H9 (cell line): ENCODE results near the gene ZKSCAN5. TPM values are rescaled to one million over a fixed set of nuclear protein-coding genes. Genes with fewer than 3 reads are reported as not detected.

ENCODE experiments used
- DNase-seq: peaks from one replicate; pipeline ENCODE4 v3.0.0-alpha.2; 2017
- H2AFZ ChIP-seq: one replicate; pipeline ENCODE4 v1.6.1; 2013; ENCODE audit warnings: mild to moderate bottlenecking, low read length, control low read depth, moderate library complexity
- H2AK5ac ChIP-seq: 2 replicates; pipeline ENCODE4 v1.6.1; 2013; ENCODE audit warnings: low read length, control low read depth, mixed read lengths; ENCODE audit not compliant: insufficient read length
- H2BK120ac ChIP-seq: one replicate; pipeline ENCODE4 v1.6.1; 2013; ENCODE audit warnings: low read depth, mild to moderate bottlenecking, low read length, control low read depth, inconsistent platforms; ENCODE audit not compliant: poor library complexity, severe bottlenecking
- H2BK12ac ChIP-seq: 2 replicates; pipeline ENCODE4 v1.6.1; 2013; ENCODE audit warnings: low read length, control low read depth, mixed read lengths, low read depth; ENCODE audit not compliant: insufficient read length
- H2BK15ac ChIP-seq: 2 replicates; pipeline ENCODE4 v1.6.1; 2013; ENCODE audit warnings: low read depth, low read length, control low read depth
- H2BK20ac ChIP-seq: one replicate; pipeline ENCODE4 v1.6.1; 2013; ENCODE audit warnings: low read depth, mild to moderate bottlenecking, low read length, control low read depth, inconsistent platforms; ENCODE audit not compliant: poor library complexity, severe bottlenecking
- H2BK5ac ChIP-seq: 2 replicates; pipeline ENCODE4 v1.6.1; 2013; ENCODE audit warnings: low read length, control low read depth, mixed read lengths; ENCODE audit not compliant: insufficient read length
- H3K14ac ChIP-seq: 2 replicates; pipeline ENCODE4 v1.6.1; 2013; ENCODE audit warnings: low read length, control low read depth; ENCODE audit not compliant: insufficient read depth
- H3K18ac ChIP-seq: 2 replicates; pipeline ENCODE4 v1.6.1; 2013; ENCODE audit warnings: low read depth, mild to moderate bottlenecking, mixed read lengths, low read length, control low read depth; ENCODE audit not compliant: insufficient read length
- H3K23ac ChIP-seq: 2 replicates; pipeline ENCODE4 v1.6.1; 2013; ENCODE audit warnings: low read length, control low read depth, mixed read lengths, low read depth; ENCODE audit not compliant: insufficient read length
- H3K23me2 ChIP-seq: 2 replicates; pipeline ENCODE4 v1.6.1; 2013; ENCODE audit warnings: low read depth, mild to moderate bottlenecking, mixed read lengths, low read length, control low read depth; ENCODE audit not compliant: insufficient read length, poor library complexity, severe bottlenecking
- H3K27ac ChIP-seq: 2 replicates; pipeline ENCODE4 v1.5.1; 2013; ENCODE audit warnings: low read length, control low read depth, mixed read lengths, low read depth; ENCODE audit not compliant: insufficient read length
- H3K27me3 ChIP-seq: 2 replicates; pipeline ENCODE4 v1.6.1; 2013; ENCODE audit warnings: low read length, control low read depth, inconsistent platforms; ENCODE audit not compliant: insufficient read depth
- H3K4ac ChIP-seq: 2 replicates; pipeline ENCODE4 v1.6.1; 2013; ENCODE audit warnings: low read depth, mild to moderate bottlenecking, control low read depth, inconsistent platforms, low read length, moderate library complexity
- H3K4me1 ChIP-seq: 2 replicates; pipeline ENCODE4 v1.6.1; 2013; ENCODE audit warnings: low read length, control low read depth, inconsistent platforms; ENCODE audit not compliant: insufficient read depth
- H3K4me2 ChIP-seq: 2 replicates; pipeline ENCODE4 v1.6.1; 2013; ENCODE audit warnings: low read length, control low read depth, mixed read lengths; ENCODE audit not compliant: insufficient read length, insufficient read depth
- H3K56ac ChIP-seq: 2 replicates; pipeline ENCODE4 v1.6.1; 2013; ENCODE audit warnings: low read depth, mild to moderate bottlenecking, mixed read lengths, low read length, control low read depth; ENCODE audit not compliant: insufficient read length
- H3K79me1 ChIP-seq: 2 replicates; pipeline ENCODE4 v1.6.1; 2013; ENCODE audit warnings: low read depth, mild to moderate bottlenecking, moderate library complexity, low read length, control low read depth, inconsistent platforms; ENCODE audit not compliant: insufficient read depth, poor library complexity, severe bottlenecking
- H3K79me2 ChIP-seq: 2 replicates; pipeline ENCODE4 v1.6.1; 2013; ENCODE audit warnings: low read length, control low read depth, inconsistent platforms; ENCODE audit not compliant: insufficient read depth
- H3K9ac ChIP-seq: 2 replicates; pipeline ENCODE4 v1.6.1; 2013; ENCODE audit warnings: low read length, control low read depth, mixed read lengths; ENCODE audit not compliant: insufficient read length; ENCODE audit errors: extremely low read depth
- H3K9me3 ChIP-seq: one replicate; pipeline ENCODE4 v1.6.1; 2013; ENCODE audit warnings: low read depth, low read length, inconsistent platforms; ENCODE audit not compliant: control insufficient read depth
- H3T11ph ChIP-seq: one replicate; pipeline ENCODE4 v1.6.1; 2013; ENCODE audit warnings: mild to moderate bottlenecking, low read length, control low read depth, inconsistent platforms
- H4K20me1 ChIP-seq: one replicate; pipeline ENCODE4 v1.6.1; 2013; ENCODE audit not compliant: control insufficient read depth, insufficient read length, insufficient read depth
- H4K5ac ChIP-seq: 2 replicates; pipeline ENCODE4 v1.6.1; 2013; ENCODE audit warnings: low read depth, mild to moderate bottlenecking, mixed read lengths, low read length, control low read depth; ENCODE audit not compliant: insufficient read length
- H4K8ac ChIP-seq: replicated peaks from 2 replicates; pipeline ENCODE4 v1.6.1; 2013; ENCODE audit warnings: low read length, control low read depth, mixed read lengths, low read depth; ENCODE audit not compliant: insufficient read length
- H4K91ac ChIP-seq: 2 replicates; pipeline ENCODE4 v1.6.1; 2013; ENCODE audit warnings: low read depth, mild to moderate bottlenecking, moderate library complexity, mixed read lengths, low read length, control low read depth; ENCODE audit not compliant: insufficient read length
- H3K27ac Mint-ChIP-seq, 3 experiments: 2 replicates in 2 of 3; 3 replicates in 1 of 3; pipeline ENCODE4 v1.8.0; 2020 to 2021; ENCODE audit warnings: mixed read lengths in 3 of 3, mild to moderate bottlenecking in 1 of 3, moderate library complexity in 1 of 3
- H3K27me3 Mint-ChIP-seq: 2 replicates; pipeline ENCODE4 v1.8.0; 2021; ENCODE audit warnings: low read depth, mild to moderate bottlenecking, moderate library complexity, mixed read lengths
- H3K36me3 Mint-ChIP-seq, 3 experiments: 2 replicates in 2 of 3; 3 replicates in 1 of 3; pipeline ENCODE4 v1.8.0; 2020 to 2021; ENCODE audit warnings: low read depth in 3 of 3, mixed read lengths in 3 of 3; ENCODE audit not compliant: insufficient read depth in 1 of 3
- H3K4me1 Mint-ChIP-seq, 2 experiments: 2 replicates each; pipeline ENCODE4 v1.8.0; 2020; ENCODE audit warnings: mixed read lengths in 2 of 2
- H3K4me3 Mint-ChIP-seq, 2 experiments: 2 replicates in 1 of 2; 3 replicates in 1 of 2; pipeline ENCODE4 v1.8.0; 2020 to 2021; ENCODE audit warnings: mild to moderate bottlenecking in 2 of 2, mixed read lengths in 2 of 2, moderate library complexity in 1 of 2
- H3K9me3 Mint-ChIP-seq, 2 experiments: 2 replicates in 1 of 2; 3 replicates in 1 of 2; pipeline ENCODE4 v1.8.0; 2020; ENCODE audit warnings: mild to moderate bottlenecking in 2 of 2, mixed read lengths in 2 of 2, moderate library complexity in 1 of 2
- WGBS: extraction: QIAGEN DNeasy Blood & Tissue Kit; methylation state at CpG from one replicate; pipeline ENCODE4 v1.1.7; 2013; ENCODE audit warnings: missing lambda C conversion rate, low lambda C conversion rate, mixed read lengths; ENCODE audit not compliant: insufficient read length; ENCODE audit errors: extremely low coverage; 5-methylcytosine and 5-hydroxymethylcytosine counted together
- total RNA-seq: library from RNA; stranded (reverse); gene quantifications from 2 replicates; pipeline ENCODE4 v1.2.1, GENCODE V29; 2021
- TF ChIP-seq, protein P1 (sequence below): fragments of 200-600 bp; sonication (generic); conservative IDR thresholded peaks from 3 replicates; pipeline ENCODE4 v1.8.0; 2021; ENCODE audit warnings: antibody characterized with exemption, mild to moderate bottlenecking

Gene ZKSCAN5
- total RNA-seq, 1 experiment from 2014 or later, result 16.6 TPM

GRCh38 chr7:99571768-99572167, 67.3 kb downstream of the ZKSCAN5 start:
- Histone ChIP-seq H3K27ac (no peak overlapping the region), H4K8ac (no peak overlapping the region), H3K23ac (no peak overlapping the region), H3K9me3 (no peaks in the 10 kb centered on the region), H3K4me2 (no peak overlapping the region), H4K20me1 (no peaks in the 10 kb centered on the region), H3K79me2 (peaks cover 1% of the 10 kb centered on the region; the same call in 1 of the 2 replicates), H2BK12ac (no peak overlapping the region), H3K56ac (no peak overlapping the region), H2BK120ac (no peak overlapping the region), H3K14ac (no peak overlapping the region), H3K79me1 (no peaks in the 10 kb centered on the region), H3T11ph (no peak overlapping the region), H2BK20ac (no peak overlapping the region), H3K4ac (no peak overlapping the region), H2AFZ (no peak overlapping the region), H3K18ac (no peak overlapping the region), H4K5ac (no peak overlapping the region), H3K23me2 (no peaks in the 10 kb centered on the region), H3K4me1 (peaks cover 2% of the 10 kb centered on the region; the same call in 1 of the 2 replicates), H2BK15ac (no peak overlapping the region), H3K27me3 (no peaks in the 10 kb centered on the region), H4K91ac (no peak overlapping the region), H2BK5ac (no peak overlapping the region), H3K9ac (no peak overlapping the region), H2AK5ac (no peak overlapping the region)
- no CpG with 5 or more reads among the region's 3 CpGs for WGBS
- TF ChIP-seq, protein P1, sequence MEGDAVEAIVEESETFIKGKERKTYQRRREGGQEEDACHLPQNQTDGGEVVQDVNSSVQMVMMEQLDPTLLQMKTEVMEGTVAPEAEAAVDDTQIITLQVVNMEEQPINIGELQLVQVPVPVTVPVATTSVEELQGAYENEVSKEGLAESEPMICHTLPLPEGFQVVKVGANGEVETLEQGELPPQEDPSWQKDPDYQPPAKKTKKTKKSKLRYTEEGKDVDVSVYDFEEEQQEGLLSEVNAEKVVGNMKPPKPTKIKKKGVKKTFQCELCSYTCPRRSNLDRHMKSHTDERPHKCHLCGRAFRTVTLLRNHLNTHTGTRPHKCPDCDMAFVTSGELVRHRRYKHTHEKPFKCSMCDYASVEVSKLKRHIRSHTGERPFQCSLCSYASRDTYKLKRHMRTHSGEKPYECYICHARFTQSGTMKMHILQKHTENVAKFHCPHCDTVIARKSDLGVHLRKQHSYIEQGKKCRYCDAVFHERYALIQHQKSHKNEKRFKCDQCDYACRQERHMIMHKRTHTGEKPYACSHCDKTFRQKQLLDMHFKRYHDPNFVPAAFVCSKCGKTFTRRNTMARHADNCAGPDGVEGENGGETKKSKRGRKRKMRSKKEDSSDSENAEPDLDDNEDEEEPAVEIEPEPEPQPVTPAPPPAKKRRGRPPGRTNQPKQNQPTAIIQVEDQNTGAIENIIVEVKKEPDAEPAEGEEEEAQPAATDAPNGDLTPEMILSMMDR, result no peak
- DNase-seq, result no peak
- Mint-ChIP-seq H3K4me1 (peaks cover 18 to 23% of the 10 kb centered on the region in 2 experiments), H3K36me3 (peaks cover 30 to 58% (median 46%) of the 10 kb centered on the region in 3 experiments; a peak in 6 of 7 replicates), H3K4me3 (no peak overlapping the region), H3K27me3 (no peaks in the 10 kb centered on the region), H3K27ac (no peak overlapping the region), H3K9me3 (no peaks in the 10 kb centered on the region)
